ENCODE data around the gene DYRK1A. TPM values are rescaled to one million over a fixed set of nuclear protein-coding genes. Genes with fewer than 3 reads are reported as not detected.

The DYRK1A gene
- total RNA-seq, 1 experiment from 2014 or later: 48.7 TPM

DNA sequence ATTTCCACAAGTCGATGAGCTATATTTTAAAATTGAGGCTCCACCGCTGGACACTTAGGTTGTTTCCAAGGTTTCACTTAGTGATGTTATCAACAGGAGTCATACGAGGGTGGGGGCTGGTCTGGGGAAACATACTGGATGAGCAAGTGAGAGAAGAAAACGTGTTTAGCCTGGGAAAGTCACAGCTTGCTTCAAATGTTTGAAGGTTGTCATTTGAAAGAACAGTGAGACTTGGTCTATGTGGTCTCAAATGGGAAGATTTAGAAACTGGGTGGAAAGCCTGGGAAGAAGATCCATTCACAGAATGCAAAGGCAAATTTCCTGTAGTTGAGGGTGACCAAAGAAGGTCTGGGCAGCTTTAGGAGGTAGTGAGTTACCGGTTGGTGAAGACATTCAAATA lies 9.9 kb upstream of the DYRK1A start:
- TF ChIP-seq EZH2phosphoT487 (IDR thresholded peaks at IDR 0.05; ENCODE audit: borderline replicate concordance, low read length): no peak
- no peak for TF ChIP-seq EZH2 (IDR thresholded peaks at IDR 0.05; ENCODE audit: low read length, unreplicated experiment)
- TF ChIP-seq, protein P1, sequence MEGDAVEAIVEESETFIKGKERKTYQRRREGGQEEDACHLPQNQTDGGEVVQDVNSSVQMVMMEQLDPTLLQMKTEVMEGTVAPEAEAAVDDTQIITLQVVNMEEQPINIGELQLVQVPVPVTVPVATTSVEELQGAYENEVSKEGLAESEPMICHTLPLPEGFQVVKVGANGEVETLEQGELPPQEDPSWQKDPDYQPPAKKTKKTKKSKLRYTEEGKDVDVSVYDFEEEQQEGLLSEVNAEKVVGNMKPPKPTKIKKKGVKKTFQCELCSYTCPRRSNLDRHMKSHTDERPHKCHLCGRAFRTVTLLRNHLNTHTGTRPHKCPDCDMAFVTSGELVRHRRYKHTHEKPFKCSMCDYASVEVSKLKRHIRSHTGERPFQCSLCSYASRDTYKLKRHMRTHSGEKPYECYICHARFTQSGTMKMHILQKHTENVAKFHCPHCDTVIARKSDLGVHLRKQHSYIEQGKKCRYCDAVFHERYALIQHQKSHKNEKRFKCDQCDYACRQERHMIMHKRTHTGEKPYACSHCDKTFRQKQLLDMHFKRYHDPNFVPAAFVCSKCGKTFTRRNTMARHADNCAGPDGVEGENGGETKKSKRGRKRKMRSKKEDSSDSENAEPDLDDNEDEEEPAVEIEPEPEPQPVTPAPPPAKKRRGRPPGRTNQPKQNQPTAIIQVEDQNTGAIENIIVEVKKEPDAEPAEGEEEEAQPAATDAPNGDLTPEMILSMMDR (conservative IDR thresholded peaks at IDR 0.05; ENCODE audit: low read depth, low read length): no peak
- no TSS peak for BruUV-seq (replicated peaks)
- Histone ChIP-seq H3K4me2 (ENCODE audit: low read length) (peak overlapping the region; percentile 40; the same call in 1 of the 2 replicates), H3K9me3 (ENCODE audit: low read length) (no peaks in the 10 kb centered on the region), H4K20me1 (ENCODE audit: low read length) (no peaks in the 10 kb centered on the region), H3K9ac (ENCODE audit: low read length) (no peak overlapping the region), H3K4me3 (ENCODE audit: low read length) (no peak overlapping the region), H3F3A (ENCODE audit: low read length, unreplicated experiment) (no peaks in the 10 kb centered on the region), H3K36me3 (ENCODE audit: low read depth, low read length) (no peaks in the 10 kb centered on the region), H3K27ac (ENCODE audit: low read length) (peak overlapping the region; percentile 50; the same call in 1 of the 2 replicates), H2AFZ (ENCODE audit: low read length) (no peak overlapping the region), H3K79me2 (ENCODE audit: low read length) (no peaks in the 10 kb centered on the region), H3K4me1 (ENCODE audit: insufficient read depth, low read length) (peaks cover 35% of the 10 kb centered on the region), H3K27me3 (ENCODE audit: low read length) (no peaks in the 10 kb centered on the region), H3K9me2 (replicated peaks; ENCODE audit: low read length) (no peaks in the 10 kb centered on the region)
- ChIA-PET POLR2A (ENCODE audit: unreplicated experiment) (interaction anchor here (1.0 kb wide), 1 partner anchor 10 kb away, joined by 5 read pairs; the partner anchor contains the start of gene DYRK1A), CTCF (no interaction called here)
- ATAC-seq (no peak), DNase-seq (peak; percentile 16)
- intact Hi-C loops (cut with micrococcal nuclease): no loop called here

DNA sequence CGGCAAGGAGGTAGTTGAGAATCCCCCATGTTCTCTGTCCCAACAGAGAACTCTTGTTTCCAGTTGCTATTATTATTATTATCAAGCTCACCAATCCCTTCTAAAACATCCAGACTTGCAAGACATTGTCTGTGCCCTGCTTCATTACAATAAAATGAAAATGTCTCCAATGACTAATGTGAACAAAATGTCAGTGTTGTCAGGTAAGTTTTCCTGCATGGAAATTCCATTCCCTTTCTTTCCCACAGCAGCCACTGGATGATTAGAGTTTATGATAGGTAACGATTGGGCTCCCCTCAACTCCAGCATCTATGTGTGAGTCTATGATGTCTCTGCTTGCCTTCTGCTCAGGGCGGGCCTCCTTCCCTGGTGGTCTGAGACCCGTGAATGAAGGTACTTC lies 8.9 kb upstream of the DYRK1A start:
- DNase-seq (peak; percentile 85), ATAC-seq (peak; percentile 79)
- no peaks in the 10 kb centered on the region for H3F3A ChIP-seq (ENCODE audit: low read length, unreplicated experiment)
- H3K4me2 ChIP-seq (ENCODE audit: low read length): peak overlapping the region; percentile 40
- H3K4me3 ChIP-seq (ENCODE audit: low read length): peak overlapping the region; percentile 11; the same call in 1 of the 2 replicates
- H3K4me1 ChIP-seq (ENCODE audit: insufficient read depth, low read length): peaks cover 35% of the 10 kb centered on the region
- H3K9me3 ChIP-seq (ENCODE audit: low read length): no peaks in the 10 kb centered on the region
- no peaks in the 10 kb centered on the region for H4K20me1 ChIP-seq (ENCODE audit: low read length)
- BruUV-seq (replicated peaks): no TSS peak
- H2AFZ ChIP-seq (ENCODE audit: low read length): peak overlapping the region; percentile 52
- ChIA-PET CTCF (no interaction called here), POLR2A (ENCODE audit: unreplicated experiment) (interaction anchor here (0.6 kb wide), 1 partner anchor 381 kb away, joined by 3 read pairs; no protein-coding TSS in a partner anchor)
- H3K9ac ChIP-seq (ENCODE audit: low read length): no peak overlapping the region
- H3K27ac ChIP-seq (ENCODE audit: low read length): peak overlapping the region; percentile 50
- H3K9me2 ChIP-seq (replicated peaks; ENCODE audit: low read length): no peaks in the 10 kb centered on the region
- no peaks in the 10 kb centered on the region for H3K36me3 ChIP-seq (ENCODE audit: low read depth, low read length)
- no peaks in the 10 kb centered on the region for H3K79me2 ChIP-seq (ENCODE audit: low read length)
- TF ChIP-seq, protein P1 (conservative IDR thresholded peaks at IDR 0.05; ENCODE audit: low read depth, low read length): no peak
- TF ChIP-seq EZH2 (IDR thresholded peaks at IDR 0.05; ENCODE audit: low read length, unreplicated experiment) (no peak), EZH2phosphoT487 (IDR thresholded peaks at IDR 0.05; ENCODE audit: borderline replicate concordance, low read length) (no peak)
- H3K27me3 ChIP-seq (ENCODE audit: low read length): no peaks in the 10 kb centered on the region
- intact Hi-C loops (cut with micrococcal nuclease): no loop called here

DNA sequence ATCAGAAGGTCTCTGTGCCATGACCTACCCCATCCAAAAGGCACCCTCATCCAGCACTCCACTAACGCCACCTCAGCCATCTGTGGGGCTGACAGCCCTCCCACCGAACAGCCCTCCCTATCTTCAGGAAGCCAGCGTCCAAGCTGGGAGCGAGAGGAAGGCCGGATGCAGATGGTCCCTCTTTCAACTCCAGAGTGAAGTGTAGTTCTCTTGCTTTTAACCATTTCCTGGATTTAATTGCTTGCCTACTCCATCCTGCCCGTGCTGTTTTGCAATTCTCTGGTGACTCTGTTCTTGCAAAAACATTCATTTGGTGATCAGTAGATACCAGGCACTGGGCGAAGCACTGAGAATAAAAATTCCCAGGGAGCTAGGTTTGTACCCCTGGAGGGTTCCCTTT lies 8.2 kb upstream of the DYRK1A start:
- Histone ChIP-seq H2AFZ (ENCODE audit: low read length) (no peak overlapping the region; the same call in 1 of the 2 replicates), H3F3A (ENCODE audit: low read length, unreplicated experiment) (no peaks in the 10 kb centered on the region), H3K4me1 (ENCODE audit: insufficient read depth, low read length) (peaks cover 33% of the 10 kb centered on the region), H3K36me3 (ENCODE audit: low read depth, low read length) (no peaks in the 10 kb centered on the region), H3K27me3 (ENCODE audit: low read length) (no peaks in the 10 kb centered on the region), H4K20me1 (ENCODE audit: low read length) (no peaks in the 10 kb centered on the region), H3K9me3 (ENCODE audit: low read length) (no peaks in the 10 kb centered on the region), H3K79me2 (ENCODE audit: low read length) (no peaks in the 10 kb centered on the region), H3K9me2 (replicated peaks; ENCODE audit: low read length) (no peaks in the 10 kb centered on the region), H3K9ac (ENCODE audit: low read length) (no peak overlapping the region), H3K4me2 (ENCODE audit: low read length) (no peak overlapping the region), H3K27ac (ENCODE audit: low read length) (peak overlapping the region; percentile 50), H3K4me3 (ENCODE audit: low read length) (no peak overlapping the region)
- ATAC-seq (no peak), DNase-seq (no peak)
- TF ChIP-seq EZH2phosphoT487 (IDR thresholded peaks at IDR 0.05; ENCODE audit: borderline replicate concordance, low read length) (no peak), EZH2 (IDR thresholded peaks at IDR 0.05; ENCODE audit: low read length, unreplicated experiment) (no peak)
- TF ChIP-seq, protein P1 (conservative IDR thresholded peaks at IDR 0.05; ENCODE audit: low read depth, low read length): no peak
- no TSS peak for BruUV-seq (replicated peaks)
- intact Hi-C loops (cut with micrococcal nuclease): no loop called here
- ChIA-PET POLR2A (ENCODE audit: unreplicated experiment) (no interaction called here), CTCF (no interaction called here)
